Amniotic stem cell (primary cell): ENCODE data around the gene NRXN3.

Experiments
- DNase-seq: peaks from one replicate; lab custom pipeline; 2025; lab: John Stamatoyannopoulos, UW

Gene NRXN3

DNA sequence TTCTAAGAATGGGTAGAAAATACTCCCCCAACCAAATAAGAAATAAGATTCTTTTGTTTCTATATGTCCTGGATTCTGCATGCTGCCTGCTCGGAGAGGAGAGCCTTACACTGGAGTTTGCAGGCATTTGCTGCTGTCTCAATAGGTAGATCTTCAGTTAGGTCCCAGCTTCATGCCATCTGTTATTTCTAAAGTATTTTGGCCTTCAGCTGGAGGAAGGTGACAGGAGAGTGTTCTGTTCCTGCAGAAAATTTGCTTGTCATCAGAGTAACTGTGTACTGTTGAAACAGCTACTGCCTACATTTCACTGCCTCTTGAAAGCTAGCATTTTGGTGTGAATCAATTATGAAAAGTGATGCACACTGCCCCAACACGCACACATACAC lies 966.9 kb downstream of the NRXN3 start:
- DNase-seq, result no peak

DNA sequence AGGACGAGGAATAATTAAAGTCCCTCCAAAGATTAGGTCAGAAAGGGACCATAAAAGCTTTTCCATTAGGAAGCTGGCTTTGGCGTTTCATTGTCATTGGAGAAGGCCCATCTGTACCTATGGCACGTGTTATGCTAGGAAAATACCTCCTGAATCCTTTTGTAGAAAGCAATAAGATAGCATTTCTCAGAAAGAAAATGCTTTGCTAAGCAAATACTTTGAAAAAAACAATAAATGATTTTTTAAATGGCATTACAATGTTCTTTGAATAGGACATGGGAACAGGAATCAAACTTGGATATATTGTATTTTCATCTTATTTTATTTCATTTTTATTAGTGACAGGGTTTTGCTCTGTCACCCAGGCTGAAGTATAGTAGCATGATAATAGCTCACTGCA lies 967.7 kb downstream of the NRXN3 start:
- DNase-seq, result no peak

DNA sequence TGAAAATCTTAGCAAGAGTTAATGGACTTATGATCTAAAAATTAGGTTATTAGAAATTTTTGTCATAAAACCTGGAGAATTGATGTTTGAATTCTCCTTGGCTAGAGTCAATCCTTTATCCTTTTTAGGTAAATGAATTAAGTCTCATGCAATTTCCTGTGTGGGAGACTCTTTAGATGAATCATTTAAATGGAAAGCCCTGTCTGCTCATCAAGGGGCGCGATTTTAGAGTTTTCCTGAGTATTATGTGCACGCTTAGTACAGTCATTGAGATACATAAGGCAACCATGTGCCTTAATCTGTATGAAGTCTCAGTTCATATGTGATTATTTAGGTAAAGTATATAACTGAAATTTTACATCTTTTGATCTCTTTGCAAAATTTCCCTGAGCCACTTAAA lies 974.7 kb downstream of the NRXN3 start:
- no peak for DNase-seq

DNA sequence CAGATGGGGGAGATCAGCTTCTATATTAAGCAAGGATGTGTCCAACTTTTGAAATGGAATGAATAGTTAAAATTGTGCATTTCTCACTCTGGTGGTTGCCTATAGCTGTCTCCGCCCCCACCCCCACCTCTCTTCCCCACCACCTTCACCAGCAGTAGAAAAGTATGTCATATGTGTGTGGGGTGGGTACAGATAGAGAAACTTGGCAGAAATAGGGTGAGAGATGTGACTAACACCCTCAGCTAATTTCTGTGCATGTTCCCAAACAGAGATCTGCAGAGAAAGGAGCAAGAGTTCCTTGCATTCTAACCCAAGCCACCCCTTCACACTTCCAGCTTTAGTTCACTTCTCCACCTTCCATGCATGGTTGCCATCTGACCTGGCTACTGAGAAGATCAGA lies 980.1 kb downstream of the NRXN3 start:
- DNase-seq, result no peak

DNA sequence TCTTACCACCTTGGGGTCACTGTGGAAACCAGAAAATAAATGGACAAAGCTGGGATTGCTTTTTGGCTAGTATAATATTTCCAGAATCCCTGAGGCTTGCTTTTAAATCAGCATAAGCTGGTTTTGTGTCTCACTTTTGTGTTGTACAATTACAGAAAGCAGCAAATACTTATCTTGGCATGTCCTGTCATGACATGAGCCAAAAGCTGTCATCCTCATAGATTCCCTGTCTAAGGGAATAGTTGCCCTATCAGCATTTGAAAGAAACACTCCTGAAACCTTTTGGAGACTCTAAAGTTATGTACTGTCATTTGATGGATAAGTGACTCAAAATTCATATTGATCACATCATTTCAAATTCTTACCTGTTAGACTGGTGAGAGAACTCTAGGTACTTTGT lies 987.2 kb downstream of the NRXN3 start:
- no peak for DNase-seq

DNA sequence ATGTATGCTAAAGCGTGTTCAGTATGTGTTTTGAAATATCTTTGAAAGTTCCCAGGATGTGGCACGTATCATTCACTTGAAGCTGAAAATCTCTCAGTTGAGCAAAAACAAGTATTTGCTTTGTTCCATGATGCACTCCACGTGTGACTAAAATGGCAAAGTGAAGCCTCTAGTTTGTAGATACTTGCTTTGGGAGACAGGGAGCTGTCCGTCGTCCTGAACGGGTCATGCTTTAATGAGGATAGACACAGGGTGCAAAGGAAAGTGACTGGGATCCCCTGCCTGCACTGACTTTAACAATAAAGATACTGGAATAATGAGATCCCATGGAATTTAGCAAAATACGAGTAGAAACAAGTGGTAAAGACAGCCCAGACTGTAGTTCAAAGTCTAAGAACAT lies 991.4 kb downstream of the NRXN3 start:
- DNase-seq, result no peak

DNA sequence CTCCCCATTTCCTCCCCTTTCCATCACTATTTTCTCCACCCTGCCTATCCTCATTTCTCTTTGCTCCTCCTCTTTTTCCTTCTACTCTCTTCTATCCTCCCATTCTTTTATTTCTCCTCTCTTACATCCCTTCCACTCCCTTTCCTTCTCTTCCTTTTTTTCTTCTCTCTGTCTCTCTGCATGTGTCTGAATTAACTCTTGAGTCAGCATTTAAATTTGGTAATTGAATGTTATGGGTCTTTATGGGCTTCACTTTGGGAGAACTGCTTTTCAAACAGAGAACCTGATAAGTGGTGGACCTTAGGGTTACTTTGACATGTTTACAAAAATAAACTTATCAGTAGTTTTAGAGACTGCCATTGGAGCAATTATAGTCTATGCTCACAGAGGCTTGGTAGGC lies 992.7 kb downstream of the NRXN3 start:
- DNase-seq, result no peak

DNA sequence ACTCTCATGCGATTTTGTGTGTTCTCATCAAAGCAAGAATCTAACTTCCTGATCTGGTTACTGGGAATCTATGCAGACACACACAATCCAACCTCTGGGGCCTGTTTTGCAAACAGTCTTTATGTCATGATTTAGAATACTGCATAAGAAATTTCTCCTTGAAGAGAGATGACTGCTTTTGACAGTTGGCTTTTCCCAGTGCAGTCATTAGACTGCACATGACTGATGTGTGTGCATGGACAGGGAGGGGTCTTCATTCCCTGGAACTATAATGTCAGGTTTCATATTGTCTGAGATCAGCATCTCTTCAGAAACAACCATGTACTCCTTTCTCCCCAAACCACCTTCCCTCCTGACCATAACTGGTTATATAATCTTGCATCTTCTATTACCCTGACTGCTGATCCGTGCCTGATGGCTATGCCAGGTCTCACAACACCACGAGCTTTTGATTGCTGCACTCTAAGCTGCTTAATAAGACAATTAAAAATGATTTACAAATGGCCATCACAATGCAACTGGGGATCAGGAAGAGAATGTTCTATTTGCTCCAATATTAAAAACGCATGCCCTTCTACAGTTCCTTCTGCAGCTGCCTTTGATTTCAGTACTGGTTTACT lies 995.4 kb downstream of the NRXN3 start:
- DNase-seq, result no peak

DNA sequence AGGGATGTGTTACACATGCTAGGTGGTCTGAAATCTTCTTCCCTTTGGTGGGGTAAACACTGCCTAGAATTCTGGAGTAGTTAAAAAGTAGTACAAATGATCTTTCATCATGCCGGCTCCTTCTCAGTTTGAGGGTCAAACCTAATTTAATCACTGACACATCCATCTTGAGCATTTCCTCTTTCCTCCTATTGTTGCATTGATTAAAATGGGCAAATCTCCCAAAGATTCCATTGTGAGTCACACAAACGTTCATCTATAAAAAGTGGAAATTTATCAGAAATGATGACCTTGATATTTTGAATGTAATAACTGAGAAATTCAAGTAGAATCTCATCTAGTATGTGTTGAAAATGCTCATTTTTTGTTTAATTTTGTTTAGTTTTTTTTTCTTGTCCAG lies 996.0 kb downstream of the NRXN3 start:
- no peak for DNase-seq

DNA sequence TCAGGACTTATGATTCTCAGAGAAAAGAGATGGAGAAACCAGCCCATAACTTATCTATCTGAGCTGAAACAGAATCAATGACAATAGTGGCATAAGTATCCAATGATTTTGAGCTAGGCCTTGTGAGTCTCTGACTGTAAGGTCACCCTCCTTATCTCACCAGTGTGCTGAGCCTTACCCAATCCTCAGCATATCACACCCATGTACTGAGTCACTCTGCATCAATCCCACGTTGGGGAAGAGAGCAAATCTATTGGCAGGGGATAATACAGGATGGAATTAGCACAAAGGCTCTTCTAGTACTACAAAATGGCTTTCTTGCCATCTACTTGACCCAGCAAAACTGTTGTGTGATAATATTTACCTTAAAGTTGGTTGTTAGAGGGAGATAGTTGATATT lies 997.8 kb downstream of the NRXN3 start:
- no peak for DNase-seq

DNA sequence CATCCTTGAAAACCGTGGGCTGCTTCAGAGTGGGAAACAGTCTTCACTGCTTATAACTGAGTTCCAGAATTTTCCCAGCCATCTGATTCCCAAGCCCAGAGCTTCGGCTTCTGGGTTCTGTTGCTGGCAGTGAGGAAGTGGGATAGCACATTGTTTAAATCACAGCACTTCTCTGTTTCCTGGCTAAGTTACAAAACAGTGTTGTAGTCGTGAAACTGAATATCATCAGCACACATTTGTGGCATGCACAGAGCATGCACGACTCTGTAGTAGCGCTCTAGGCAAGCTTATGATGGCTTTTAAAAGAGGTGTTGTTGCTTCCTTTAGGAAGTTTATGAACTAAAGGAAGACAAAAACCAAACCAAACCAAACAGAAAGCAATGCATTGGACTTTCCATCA lies 1005.5 kb downstream of the NRXN3 start:
- no peak for DNase-seq

DNA sequence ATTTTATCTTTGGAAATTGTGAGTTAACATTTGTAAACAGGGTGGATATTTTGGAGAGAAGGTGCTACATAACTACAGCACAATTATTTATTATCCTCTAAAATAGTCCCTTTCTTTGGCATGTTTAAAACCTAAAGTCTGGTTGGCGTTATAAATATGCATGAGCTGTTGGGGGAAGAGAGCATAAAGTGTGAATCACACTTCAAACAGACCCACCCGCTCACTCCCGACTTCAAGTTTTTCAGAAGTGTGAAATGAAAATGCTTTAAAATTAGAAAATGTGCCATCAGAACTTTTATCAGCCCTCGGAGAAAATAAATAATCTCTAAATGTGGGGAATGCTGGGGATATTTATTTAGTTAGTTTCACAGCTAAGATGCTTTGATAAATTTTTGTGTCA lies 1006.9 kb downstream of the NRXN3 start:
- no peak for DNase-seq

DNA sequence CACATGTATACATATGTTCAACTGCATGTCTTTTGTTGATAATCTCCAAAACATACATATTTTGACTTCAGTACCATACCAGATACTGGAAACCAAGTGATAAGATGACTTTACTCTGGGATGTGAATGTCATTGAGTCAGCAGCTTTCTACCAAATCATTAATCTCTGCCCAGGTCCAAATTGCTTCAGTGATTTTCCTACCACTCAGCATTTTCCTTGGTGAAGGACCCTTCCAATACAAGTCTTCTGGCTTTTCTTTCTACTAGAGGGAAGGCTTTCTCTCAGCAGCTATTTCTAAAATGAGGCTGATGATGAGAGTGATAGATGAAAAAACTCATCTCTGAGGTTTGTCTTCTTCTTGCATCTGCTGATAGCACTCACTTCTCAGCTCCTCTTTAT lies 1008.5 kb downstream of the NRXN3 start:
- no peak for DNase-seq

DNA sequence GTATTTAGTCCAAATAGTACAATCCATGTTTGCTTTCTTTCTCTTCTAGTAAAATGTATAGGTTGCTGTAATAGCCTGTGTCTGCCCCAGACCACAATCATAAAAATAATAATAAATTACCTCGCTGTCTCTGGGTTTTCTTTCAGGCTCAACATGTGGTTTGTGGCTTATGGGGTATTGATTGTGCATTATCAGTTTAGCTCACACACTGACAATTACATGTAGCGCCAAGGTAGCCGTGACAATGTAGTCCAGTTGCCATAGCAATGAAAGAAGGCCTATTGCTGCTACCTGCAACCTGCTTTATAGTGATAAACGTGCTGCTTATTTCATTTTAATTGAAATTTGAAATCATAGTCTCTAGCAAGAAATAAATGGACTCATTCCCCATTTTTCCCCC lies 1009.8 kb downstream of the NRXN3 start:
- DNase-seq, result no peak

DNA sequence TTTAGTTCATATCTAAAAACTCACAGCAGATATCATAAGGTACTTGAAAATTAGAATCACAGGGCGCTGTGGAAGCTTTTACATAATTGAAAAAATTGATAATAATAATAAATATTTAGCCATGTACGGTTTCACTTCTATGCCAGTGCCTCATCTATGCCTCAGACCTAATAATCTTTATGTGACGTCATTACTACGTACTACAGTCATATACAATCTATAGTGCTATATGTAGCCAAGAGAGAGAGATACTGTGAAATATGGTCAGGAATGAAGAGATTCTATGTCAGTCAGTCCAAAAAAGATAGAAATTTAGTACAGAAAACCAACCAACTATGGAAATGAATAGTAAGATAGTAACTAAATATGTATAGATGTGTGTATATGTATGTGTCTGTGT lies 1010.5 kb downstream of the NRXN3 start:
- no peak for DNase-seq

DNA sequence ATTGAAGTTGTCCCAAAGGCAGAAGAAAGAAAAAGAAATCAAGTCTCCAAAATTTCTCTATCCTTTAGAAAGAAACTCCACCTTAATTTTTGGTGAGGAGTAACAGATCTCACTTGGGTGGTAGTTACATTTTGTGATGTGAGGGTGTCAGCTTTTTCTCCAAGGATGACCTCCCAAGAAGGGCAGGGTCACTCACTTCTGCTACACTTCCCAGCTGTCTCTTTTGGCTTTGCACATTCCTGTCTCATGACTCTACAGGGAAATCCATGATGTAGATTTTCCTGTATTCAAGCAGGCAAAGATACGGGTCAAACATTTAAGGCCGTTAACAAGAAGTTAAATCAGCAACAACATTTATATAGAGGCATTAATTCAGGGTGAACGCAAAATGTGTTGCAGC lies 1016.4 kb downstream of the NRXN3 start:
- DNase-seq, result no peak

DNA sequence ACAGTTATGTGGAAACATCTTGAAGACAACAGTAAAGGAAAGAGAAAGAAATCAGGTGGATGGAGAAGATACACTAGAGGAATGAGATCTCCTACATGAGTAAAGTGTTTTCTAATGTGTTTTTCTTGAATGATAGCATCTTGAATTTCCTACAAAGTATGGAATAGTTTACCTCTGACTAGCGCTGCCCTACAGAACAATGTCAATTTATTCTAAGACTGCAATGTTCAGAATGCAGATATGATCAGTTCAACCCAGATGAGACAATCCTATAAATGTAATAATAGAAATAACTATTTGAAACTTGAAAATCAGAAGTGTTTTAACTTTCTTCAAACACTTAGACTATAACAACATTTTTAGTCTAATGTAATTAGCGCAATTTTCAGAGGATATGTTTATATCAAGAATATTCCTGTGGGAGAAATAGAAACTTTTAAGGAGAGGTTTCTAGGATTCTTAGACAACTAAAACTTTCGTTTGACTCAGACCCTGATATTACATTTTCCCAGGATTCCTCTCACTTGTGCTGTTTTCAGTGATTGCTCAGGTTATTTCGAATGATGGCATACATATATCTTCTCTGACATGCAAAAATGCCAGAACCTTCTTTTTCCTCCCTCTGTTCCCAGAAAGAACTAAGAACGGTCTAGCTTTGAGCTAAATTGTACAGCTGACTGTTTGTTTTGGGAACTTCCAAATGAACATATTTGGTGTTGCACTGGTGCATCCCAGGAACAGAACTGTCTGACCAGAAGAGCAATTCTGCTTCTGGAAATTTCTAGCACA lies 1023.7 kb downstream of the NRXN3 start:
- no peak for DNase-seq

DNA sequence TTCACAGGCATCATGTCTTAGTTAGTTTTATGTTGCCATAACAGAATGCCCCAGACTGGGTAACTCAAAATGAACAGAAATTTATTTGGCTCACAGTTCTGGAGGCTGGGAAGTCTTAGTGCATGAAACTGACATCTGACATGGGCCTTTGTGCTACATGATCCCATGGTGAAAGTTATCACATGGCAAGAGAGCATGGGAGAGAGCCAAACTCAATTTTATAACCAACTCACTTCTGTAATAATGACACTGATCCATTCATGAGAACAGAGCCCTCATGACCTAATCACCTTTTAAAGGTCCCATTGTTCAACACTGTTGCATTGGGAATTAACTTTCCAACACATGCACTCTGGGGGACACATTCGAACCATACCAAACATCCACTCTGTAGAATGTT lies 1026.0 kb downstream of the NRXN3 start:
- no peak for DNase-seq

DNA sequence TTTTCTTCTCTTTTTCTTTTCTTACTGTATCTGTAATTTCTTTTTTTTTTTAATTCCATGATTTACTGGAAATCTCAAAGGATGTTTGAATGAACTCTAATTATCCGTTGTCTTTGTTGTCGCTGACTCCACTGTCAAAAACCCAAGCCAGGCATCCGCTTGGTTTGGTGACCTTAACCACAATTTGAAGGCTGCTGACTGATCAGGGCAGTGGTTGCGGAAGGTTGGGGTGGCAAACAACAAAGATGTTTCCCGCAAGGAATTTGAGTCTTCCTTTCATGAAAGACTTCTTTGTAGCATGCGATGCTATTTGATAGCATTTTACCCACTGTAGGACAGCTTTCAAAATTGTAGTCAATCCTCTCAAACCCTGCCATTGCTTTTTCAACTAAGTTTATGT lies 1027.3 kb downstream of the NRXN3 start:
- no peak for DNase-seq

DNA sequence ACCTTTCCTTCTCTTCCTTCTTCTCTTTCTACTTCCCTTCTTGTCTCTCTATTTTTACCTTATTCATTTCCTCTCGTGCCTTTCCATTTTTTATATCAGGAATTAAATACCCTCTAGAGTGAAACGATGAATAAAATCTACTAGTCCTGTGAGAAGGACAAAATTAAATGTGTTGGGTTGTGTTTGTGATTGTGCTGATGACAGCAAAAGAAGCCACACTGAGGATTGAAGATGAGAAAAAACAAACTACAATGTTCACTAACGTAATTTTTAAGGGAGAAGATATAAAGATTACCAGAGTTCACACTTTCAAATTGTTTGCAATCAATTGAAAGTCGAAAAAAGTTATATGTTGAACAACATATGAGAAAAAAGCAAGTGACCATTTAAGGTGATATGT lies 1029.0 kb downstream of the NRXN3 start:
- DNase-seq, result no peak

DNA sequence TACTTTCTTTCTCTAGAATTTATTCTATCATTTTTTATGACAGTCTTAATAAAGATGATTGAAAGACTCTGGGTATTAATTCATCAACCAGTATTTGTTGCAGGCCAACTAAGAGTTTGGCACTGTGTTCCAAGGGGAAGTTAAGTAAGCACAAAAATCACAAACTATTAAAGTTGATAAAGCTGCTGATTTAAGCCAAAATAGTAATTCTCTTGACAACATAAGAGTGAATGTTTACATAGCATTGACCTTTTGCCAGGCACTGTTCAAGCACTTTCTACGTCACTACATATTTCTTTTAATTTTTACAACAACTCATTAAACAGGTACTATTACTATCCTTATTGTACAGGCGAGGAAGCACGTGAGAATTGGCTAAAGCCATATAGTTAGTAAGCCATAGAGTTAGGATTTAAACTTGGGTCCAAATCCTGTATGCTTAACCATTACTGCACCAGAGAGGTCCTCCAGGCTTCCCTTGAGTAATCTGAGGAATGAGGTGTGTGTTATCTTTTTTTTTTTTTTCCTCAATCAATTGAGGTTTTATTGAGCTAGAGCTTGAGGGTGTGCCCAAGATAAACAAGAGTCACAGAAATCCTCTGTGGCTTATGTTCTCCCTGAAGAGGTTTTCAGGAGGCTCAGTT lies 1031.5 kb downstream of the NRXN3 start:
- no peak for DNase-seq

DNA sequence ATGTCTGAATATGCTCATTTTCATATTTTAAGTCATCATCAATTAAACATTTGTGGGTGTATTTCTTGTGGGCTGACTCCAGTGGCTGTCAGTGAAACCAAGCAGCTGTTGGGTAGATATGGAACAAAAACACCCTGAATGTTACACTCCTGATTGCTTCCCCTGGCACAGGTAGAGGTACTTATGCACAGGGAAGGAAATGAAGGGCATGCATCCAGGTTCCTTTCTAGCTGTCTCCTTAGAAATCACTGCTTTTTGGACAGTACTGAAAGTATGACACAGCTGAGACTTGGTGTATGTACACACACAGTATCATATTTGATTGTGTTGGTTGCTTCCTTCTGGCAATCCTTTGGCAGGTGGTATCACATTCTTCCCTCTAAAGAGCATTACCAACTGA lies 1034.4 kb downstream of the NRXN3 start:
- DNase-seq, result no peak

DNA sequence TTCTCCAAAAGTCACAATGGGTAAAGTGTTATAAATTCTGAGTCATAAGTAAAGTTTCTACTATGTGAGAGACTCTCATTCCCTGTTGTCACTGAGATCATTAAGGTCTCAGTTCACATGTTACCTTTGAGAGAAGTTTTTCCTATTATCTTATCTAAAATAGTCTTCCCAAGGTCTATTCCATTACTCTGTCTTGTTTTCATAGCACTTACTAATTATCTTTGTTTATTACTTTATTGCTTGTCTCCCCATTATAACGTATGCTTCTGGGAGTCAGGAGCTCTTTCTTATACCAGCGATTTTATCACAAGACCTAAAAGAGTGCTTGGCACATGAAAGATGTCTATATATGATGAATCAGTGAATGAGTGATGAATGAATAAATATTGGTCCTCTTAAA lies 1039.2 kb downstream of the NRXN3 start:
- DNase-seq, result no peak

DNA sequence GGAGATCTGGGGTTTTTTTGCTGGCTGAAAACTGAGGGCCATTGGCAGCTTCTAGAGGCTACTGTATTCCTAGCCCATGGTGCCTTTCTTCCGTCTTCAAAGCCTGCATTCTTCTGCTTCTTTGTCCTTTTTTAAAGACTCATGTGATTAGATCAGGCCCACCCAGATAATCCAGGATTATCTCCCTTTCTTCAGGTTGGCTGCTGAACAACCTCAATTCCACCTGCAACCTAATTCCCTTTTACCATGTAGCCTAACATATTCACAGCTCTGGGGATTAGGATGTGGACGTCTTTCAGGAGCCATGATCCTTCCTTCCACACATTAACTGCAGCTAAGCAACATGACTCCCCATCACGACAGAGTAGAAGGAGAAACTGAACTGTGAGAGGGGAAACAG lies 1055.6 kb downstream of the NRXN3 start:
- DNase-seq, result no peak
